SJCRH30 (cell line): ENCODE results near the gene WASF2. TPM values are rescaled to one million over a fixed set of nuclear protein-coding genes. Genes with fewer than 3 reads are reported as not detected.

ENCODE experiments used
- DNase-seq, 2 experiments: peaks; one replicate each; pipeline ENCODE4 v3.0.0-alpha.2; 2015 to 2020
- H3K27ac ChIP-seq: fragments of 250-450 bp; sonication (Bioruptor Pico); 2 replicates; pipeline ENCODE4 v1.5.1; 2020; ENCODE audit warnings: mild to moderate bottlenecking, moderate library complexity
- H3K27me3 ChIP-seq: fragments of 250-450 bp; sonication (Bioruptor Pico); 2 replicates; pipeline ENCODE4 v1.5.1; 2020; ENCODE audit warnings: mild to moderate bottlenecking, moderate library complexity
- H3K36me3 ChIP-seq: fragments of 250-450 bp; sonication (Bioruptor Pico); 2 replicates; pipeline ENCODE4 v1.5.1; 2020; ENCODE audit warnings: mild to moderate bottlenecking, moderate library complexity
- H3K4me1 ChIP-seq: fragments of 250-450 bp; sonication (Bioruptor Pico); 2 replicates; pipeline ENCODE4 v1.5.1; 2020; ENCODE audit warnings: mild to moderate bottlenecking, moderate library complexity
- H3K4me3 ChIP-seq: fragments of 250-450 bp; sonication (Bioruptor Pico); 2 replicates; pipeline ENCODE4 v1.5.1; 2020; ENCODE audit warnings: mild to moderate bottlenecking, moderate library complexity
- H3K9me3 ChIP-seq: fragments of 250-450 bp; sonication (Bioruptor Pico); replicated peaks from 2 replicates; pipeline ENCODE4 v1.5.1; 2020; ENCODE audit warnings: mild to moderate bottlenecking, moderate library complexity
- total RNA-seq: library from RNA; depleted of rRNA; stranded (reverse); fragments of >200 nt; shearing (Covaris generic); gene quantifications from 2 replicates; pipeline ENCODE4 v1.2.3, GENCODE V29; 2014

WASF2 gene
- total RNA-seq, 1 experiment from 2014 or later = 43.6 TPM

- H3K27me3 ChIP-seq = no peaks in the 10 kb centered on the region
- no peaks in the 10 kb centered on the region for H3K9me3 ChIP-seq
- no peaks in the 10 kb centered on the region for H3K36me3 ChIP-seq
- no peak overlapping the region for H3K4me3 ChIP-seq
- DNase-seq = no peak
- H3K27ac ChIP-seq = no peak overlapping the region
- H3K4me1 ChIP-seq = peaks cover 34% of the 10 kb centered on the region
These were observed 89.6 kb downstream of the WASF2 start for GRCh38 chr1:27400082-27400962.

DNA sequence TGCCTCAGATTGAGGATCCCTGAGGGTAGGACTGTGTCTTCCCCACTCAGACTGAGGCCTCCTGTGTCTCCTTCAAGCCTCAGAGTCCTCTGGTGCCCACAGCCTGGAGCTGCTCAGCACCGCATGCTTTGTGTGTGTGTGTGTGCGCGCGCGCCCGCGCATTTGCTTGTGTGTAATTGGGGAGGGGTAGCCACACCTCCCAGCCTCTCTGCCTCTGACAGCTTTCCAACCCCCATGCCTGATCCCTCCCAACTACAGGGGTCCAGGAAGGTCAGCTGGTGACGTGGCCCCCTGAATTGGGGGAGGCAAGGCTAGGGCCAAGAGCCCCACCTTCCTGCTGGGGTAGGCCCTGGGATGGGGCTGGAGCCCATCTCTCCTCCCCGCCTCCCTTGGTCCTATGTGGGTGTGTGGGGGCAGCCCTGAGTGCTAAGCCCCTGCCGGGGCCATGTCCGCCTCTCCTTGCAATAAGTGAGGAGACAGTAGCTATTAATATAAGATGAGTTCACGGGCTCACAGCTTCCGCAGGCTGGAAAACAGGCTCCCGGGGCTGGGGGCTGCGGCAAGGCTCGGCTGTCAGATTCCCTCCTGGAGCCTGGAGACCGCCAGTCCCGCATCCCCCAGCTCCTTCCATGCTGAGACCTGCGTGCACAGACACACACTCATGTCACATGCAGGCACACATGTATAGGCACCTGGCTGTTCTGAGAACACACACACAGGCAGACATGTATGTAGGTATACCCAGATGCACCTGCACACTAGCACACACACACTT is 90.5 kb downstream of the WASF2 start:
- Histone ChIP-seq H3K4me1 (peaks cover 29% of the 10 kb centered on the region), H3K27ac (no peak overlapping the region), H3K27me3 (no peaks in the 10 kb centered on the region), H3K36me3 (no peaks in the 10 kb centered on the region), H3K9me3 (no peaks in the 10 kb centered on the region), H3K4me3 (no peak overlapping the region)
- DNase-seq = no peak

DNA sequence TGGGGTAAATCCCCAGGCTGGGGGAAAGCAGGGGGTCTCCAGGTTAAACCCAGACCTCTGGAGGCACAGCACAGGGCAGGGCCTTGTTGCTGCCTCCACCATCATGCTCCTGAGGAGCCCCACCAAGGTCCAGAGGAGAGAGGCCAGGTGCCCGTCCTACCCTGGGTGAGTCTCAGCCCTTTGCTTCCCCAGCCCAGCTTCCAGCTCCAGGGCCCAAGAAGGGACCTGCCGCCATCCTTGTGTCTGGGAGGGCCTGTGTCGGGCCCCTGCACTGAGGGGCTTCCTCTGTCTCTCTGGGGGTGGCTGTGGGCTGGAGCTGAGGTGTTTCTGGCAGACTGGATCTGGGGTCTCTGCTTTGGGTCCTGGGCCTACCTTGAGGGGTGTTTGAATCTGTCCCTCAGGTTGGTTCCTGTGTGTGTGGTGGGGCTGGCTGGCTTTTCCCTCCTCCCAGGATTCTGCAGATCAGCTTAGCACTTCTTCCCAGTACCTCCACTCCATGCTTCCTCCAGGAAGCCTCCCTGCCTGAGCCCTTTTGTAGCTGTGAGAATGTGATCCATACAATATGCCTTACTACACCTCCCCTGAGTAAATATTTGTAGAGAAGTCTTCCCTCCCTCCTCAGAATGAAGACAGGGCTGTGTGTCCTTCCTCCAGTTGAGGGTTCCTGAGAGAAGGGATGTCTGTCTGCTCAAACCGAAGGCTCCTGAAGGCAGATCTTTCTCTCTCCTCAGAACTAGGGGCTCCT is 91.4 kb downstream of the WASF2 start:
- H3K27me3 ChIP-seq = no peaks in the 10 kb centered on the region
- DNase-seq = no peak
- H3K36me3 ChIP-seq = no peaks in the 10 kb centered on the region
- H3K9me3 ChIP-seq = no peaks in the 10 kb centered on the region
- H3K4me1 ChIP-seq = peaks cover 21% of the 10 kb centered on the region
- no peak overlapping the region for H3K4me3 ChIP-seq
- no peak overlapping the region for H3K27ac ChIP-seq

DNA sequence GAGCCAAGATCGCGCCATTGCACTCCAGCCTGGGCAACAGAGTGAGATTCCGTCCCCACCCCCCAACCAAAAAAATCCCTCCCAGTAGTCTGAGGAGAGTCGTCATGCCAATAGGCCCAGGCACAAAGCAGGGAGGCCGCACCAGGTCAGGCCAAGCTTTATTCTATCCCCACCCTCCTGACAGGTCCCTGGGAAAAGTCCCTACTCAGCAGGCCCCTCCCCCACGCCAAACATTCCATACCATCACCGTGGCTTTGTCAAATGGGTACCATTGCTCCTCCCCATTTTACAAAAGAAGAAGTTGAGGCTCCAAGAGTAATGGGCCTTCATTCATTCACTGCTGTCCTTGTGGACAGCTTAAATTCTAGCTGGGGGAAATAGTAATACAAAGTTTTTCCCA is 92.2 kb downstream of the WASF2 start:
- H3K27ac ChIP-seq = no peak overlapping the region

DNA sequence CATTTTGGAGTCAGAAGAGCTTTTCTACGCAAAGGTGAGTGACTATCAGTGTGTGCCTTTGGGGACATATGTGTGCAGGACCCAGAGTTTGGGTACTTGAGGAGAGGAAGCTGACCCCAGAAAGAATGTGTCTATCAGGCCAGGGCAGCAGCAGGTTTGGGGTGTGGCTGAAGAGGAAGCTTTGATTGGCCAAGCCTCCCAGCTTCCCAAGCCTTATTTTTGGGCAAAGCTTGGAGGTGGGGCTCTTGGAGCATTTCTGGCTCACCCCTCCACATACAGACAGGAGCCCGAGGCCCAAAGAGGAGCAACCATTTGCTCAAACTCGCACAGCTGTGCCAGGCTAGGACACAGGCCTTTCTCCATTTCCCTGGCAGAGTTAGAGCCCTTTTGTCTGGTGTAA is 92.9 kb downstream of the WASF2 start:
- H3K27me3 ChIP-seq = no peaks in the 10 kb centered on the region
- H3K27ac ChIP-seq = no peak overlapping the region
- H3K4me1 ChIP-seq = peaks cover 10% of the 10 kb centered on the region
- H3K36me3 ChIP-seq = no peaks in the 10 kb centered on the region
- no peak for DNase-seq
- H3K4me3 ChIP-seq = no peak overlapping the region
- H3K9me3 ChIP-seq = no peaks in the 10 kb centered on the region

More for the DNA sequence above, 92.2 kb downstream of the WASF2 start:
- Histone ChIP-seq H3K9me3 (no peaks in the 10 kb centered on the region), H3K4me3 (no peak overlapping the region), H3K4me1 (peaks cover 16% of the 10 kb centered on the region), H3K27me3 (no peaks in the 10 kb centered on the region), H3K36me3 (no peaks in the 10 kb centered on the region)
- no peak for DNase-seq

DNA sequence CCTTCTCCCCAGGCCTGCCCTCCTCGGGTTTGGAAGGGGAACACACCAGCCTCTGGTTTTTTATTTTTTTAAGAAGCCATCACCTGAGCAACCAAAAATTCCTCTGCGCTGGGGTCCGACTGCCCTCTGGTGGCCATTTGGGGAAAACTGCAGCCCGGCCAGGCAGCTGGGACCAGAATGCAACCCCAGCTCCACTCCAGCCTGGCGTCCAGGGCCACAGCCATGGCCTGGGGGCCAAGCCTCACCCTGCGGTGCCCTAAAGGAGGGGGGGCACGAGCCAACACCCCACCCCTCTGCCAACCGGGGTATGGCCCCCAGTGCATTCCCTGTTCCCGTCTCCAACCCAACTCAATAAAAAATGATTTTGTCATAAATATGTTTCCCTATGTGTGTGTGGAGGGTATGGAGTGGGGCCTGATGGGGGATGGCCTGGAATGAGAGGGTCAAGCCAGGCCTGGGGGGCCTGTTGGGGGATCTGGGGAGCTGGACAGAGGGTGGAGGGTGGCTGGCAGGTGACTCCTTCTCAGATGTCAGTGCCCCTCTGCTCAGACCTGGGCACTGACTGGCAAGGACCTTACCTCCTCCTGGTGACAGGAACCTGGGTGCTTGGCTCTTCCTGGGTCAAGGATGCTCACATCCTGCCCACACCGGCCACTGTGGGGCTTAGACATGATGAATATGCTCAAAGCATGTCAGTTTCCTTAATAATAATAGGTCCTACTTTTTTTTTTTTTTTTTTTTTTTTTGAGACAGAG is 94.3 kb downstream of the WASF2 start:
- Histone ChIP-seq H3K4me1 (peaks cover 8% of the 10 kb centered on the region), H3K36me3 (no peaks in the 10 kb centered on the region), H3K4me3 (no peak overlapping the region), H3K9me3 (no peaks in the 10 kb centered on the region), H3K27ac (no peak overlapping the region), H3K27me3 (no peaks in the 10 kb centered on the region)
- DNase-seq = peak; percentile 72 to 87

- no peaks in the 10 kb centered on the region for H3K27me3 ChIP-seq
- H3K4me1 ChIP-seq = peaks cover 8% of the 10 kb centered on the region
- no peaks in the 10 kb centered on the region for H3K9me3 ChIP-seq
- no peaks in the 10 kb centered on the region for H3K36me3 ChIP-seq
- DNase-seq = no peak
- H3K27ac ChIP-seq = no peak overlapping the region
- H3K4me3 ChIP-seq = no peak overlapping the region
These were observed 95.0 kb downstream of the WASF2 start for GRCh38 chr1:27394925-27395324.

- Histone ChIP-seq H3K4me1 (peaks cover 8% of the 10 kb centered on the region), H3K27me3 (no peaks in the 10 kb centered on the region), H3K36me3 (no peaks in the 10 kb centered on the region), H3K4me3 (no peak overlapping the region), H3K9me3 (no peaks in the 10 kb centered on the region), H3K27ac (no peak overlapping the region)
- DNase-seq = no peak
These were observed 95.7 kb downstream of the WASF2 start for GRCh38 chr1:27394282-27394658.

DNA sequence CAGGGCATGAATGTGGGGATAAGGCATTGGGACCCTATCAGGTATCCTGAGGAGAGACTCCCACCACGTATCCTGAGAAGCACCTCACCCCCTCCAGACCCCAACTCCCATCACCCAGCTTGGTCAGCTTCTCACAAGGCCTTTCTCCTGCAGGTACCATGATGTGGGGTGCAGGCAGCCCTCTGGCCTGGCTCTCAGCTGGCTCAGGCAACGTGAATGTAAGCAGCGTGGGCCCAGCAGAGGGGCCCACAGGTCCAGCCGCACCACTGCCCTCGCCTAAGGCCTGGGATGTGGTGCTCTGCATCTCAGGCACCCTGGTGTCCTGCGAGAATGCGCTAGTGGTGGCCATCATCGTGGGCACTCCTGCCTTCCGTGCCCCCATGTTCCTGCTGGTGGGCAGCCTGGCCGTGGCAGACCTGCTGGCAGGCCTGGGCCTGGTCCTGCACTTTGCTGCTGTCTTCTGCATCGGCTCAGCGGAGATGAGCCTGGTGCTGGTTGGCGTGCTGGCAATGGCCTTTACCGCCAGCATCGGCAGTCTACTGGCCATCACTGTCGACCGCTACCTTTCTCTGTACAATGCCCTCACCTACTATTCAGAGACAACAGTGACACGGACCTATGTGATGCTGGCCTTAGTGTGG is 96.2 kb downstream of the WASF2 start:
- DNase-seq = no peak
- no peaks in the 10 kb centered on the region for H3K27me3 ChIP-seq
- H3K36me3 ChIP-seq = no peaks in the 10 kb centered on the region
- no peaks in the 10 kb centered on the region for H3K9me3 ChIP-seq
- H3K4me1 ChIP-seq = peaks cover 8% of the 10 kb centered on the region
- H3K27ac ChIP-seq = no peak overlapping the region
- H3K4me3 ChIP-seq = no peak overlapping the region

GRCh38 chr1:27392778-27393635 is 97.0 kb downstream of the WASF2 start:
- H3K27me3 ChIP-seq = no peaks in the 10 kb centered on the region
- H3K9me3 ChIP-seq = no peaks in the 10 kb centered on the region
- peak overlapping the region; percentile 41; the same call in 1 of the 2 replicates for H3K27ac ChIP-seq
- no peak for DNase-seq
- H3K4me1 ChIP-seq = peaks cover 8% of the 10 kb centered on the region
- no peaks in the 10 kb centered on the region for H3K36me3 ChIP-seq
- peak overlapping the region; percentile 81 for H3K4me3 ChIP-seq

- Histone ChIP-seq H3K27ac (peak within 1 kb of the TSS; percentile 41; the same call in 1 of the 2 replicates), H3K4me3 (peak within 1 kb of the TSS; percentile 81), H3K4me1 (peaks cover 8% of the 10 kb centered on the region), H3K36me3 (no peaks in the 10 kb centered on the region), H3K9me3 (no peaks in the 10 kb centered on the region), H3K27me3 (no peaks in the 10 kb centered on the region)
- DNase-seq = peak; percentile 95 to 98
These were observed 97.7 kb downstream of the WASF2 start, which contains the start of gene GPR3 for GRCh38 chr1:27392096-27392777. Gene GPR3, plus strand, starts transcription at chr1:27392622. Its CDS starts 1,177 bp downstream, at chr1:27393799.

GRCh38 chr1:27391511-27392095 is 98.4 kb downstream of the WASF2 start:
- peak; percentile 43 to 57 for DNase-seq

More at GRCh38 chr1:27391511-27392095, 98.4 kb downstream of the WASF2 start:
- Histone ChIP-seq H3K9me3 (no peaks in the 10 kb centered on the region), H3K4me3 (peak overlapping the region; percentile 81), H3K36me3 (no peaks in the 10 kb centered on the region), H3K27me3 (no peaks in the 10 kb centered on the region), H3K4me1 (peaks cover 8% of the 10 kb centered on the region), H3K27ac (no peak overlapping the region)
